GM12891 (cell line): ENCODE measurements around the gene CCDC121.

ENCODE experiments used
- POLR2A ChIP-seq: IDR thresholded peaks from 2 replicates; pipeline ENCODE4 v1.6.1; 2011; ENCODE audit warnings: low read depth, low read length, control low read depth
- POLR2AphosphoS5 ChIP-seq: IDR thresholded peaks from 2 replicates; pipeline ENCODE4 v1.6.1; 2011; ENCODE audit warnings: low read depth, low read length, control low read depth
- SPI1 ChIP-seq: IDR thresholded peaks from 2 replicates; pipeline ENCODE4 v1.6.1; 2011; ENCODE audit warnings: low read depth, low read length, control low read depth
- TAF1 ChIP-seq: IDR thresholded peaks from 2 replicates; pipeline ENCODE4 v1.6.1; 2011; ENCODE audit warnings: low read depth, low read length, control low read depth

GRCh38 chr2:27664622-27665363 is 36.0 kb upstream of the CCDC121 start:
- TF ChIP-seq POLR2AphosphoS5 (no peak), TAF1 (no peak), POLR2A (no peak), SPI1 (no peak)
